GM12891 (cell line): ENCODE measurements around the gene ZBTB43.

ENCODE experiments used
- POLR2A ChIP-seq: IDR thresholded peaks from 2 replicates; pipeline ENCODE4 v1.6.1; 2011; ENCODE audit warnings: low read depth, low read length, control low read depth
- POLR2AphosphoS5 ChIP-seq: IDR thresholded peaks from 2 replicates; pipeline ENCODE4 v1.6.1; 2011; ENCODE audit warnings: low read depth, low read length, control low read depth

DNA sequence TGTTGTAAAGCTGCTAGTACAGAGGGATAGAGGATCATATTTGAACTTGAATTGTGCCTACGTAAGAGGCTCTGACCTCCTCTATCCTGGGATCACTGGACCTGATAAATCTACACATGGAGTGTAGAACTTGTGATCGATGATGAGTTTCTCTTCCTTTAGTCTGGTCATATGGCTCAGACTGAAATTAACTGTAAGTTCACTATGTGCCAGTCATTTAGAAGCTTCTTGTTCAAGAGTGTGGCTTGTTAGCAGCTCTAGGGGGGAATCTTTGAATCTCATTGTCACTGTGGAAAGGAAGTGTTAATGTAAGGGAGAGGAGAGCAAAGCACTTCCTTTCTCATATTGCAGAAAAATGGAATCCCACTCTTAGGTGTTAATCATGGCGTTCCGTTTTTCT, 67.7 kb downstream of the ZBTB43 start:
- no peak for TF ChIP-seq POLR2AphosphoS5
- no peak for TF ChIP-seq POLR2A
